ENCODE measurements around the gene PCDH17.

The PCDH17 gene

GRCh38 chr13:57635541-57636085 is 4.1 kb downstream of the PCDH17 start:
- no peak for DNase-seq

- no peak for DNase-seq
Measured at GRCh38 chr13:57636816-57637215, 5.3 kb downstream of the PCDH17 start.

DNA sequence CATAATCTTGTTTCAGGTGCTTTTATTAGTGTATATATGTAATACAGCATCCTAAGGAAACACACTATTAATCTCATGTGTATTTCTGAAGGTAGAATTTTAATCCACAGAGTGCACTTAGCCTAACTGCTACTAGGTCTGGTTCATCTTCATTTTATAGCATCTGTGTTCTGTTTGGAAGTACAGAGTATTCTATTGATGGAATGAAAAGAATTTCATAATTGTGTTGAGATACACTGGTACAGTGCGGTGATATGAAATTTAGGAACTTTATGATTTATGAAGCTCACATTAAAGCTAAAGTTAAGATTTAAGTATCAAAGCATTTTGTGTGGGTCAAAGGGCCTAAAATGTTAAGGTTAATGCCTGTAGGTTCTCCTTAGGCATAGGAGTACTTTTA is 6.0 kb downstream of the PCDH17 start:
- no peak for DNase-seq

DNA sequence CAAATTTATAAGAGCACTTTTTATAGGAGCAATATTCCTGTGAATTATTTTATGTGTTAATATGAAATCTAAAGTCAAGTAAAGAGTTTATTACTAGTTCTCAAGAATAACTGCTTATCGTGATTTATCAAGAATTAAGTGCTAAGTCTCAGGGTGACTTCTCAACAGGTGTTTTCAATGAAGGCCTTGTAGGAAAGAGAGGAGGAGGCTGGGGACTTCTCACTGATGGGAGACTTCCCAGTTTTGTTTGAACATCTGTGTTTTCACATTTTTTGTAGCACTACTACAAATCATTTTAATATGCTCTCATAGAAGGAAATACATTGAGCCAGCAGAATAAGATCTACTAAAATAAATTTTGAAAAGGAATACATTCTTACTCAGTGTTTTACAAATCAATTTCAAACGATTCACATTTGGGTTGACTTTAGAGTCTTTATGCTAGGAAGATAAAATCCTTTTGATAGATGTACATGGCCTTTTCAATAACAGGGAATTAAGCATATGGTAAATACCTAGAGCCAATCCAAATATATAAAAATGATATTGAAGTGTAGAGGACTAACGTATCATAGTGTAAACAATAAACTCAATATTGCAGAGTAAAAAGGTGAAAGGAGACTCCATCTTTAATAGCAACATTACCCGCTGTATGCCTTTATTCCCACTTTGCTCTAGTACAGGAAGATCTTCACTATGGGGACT is 6.8 kb downstream of the PCDH17 start:
- no peak for DNase-seq

DNA sequence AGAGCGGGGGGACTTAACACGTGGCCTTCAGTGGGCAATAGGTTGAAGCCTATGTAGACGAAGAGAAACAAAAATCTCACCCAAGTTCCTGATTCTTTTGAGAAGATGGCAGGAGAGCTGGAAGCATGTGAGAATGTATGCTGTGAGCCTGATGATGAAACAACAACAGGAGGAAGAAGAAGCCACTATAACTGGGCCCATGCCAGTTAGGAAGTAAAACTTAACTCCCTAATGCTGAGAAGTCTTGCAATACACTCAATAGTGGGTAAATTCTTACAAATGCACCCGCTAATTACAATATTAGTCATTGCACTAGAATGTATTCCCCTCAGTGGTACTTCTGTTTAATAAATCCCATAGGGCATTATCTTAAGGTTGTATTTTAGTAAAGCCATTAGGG is 9.1 kb downstream of the PCDH17 start:
- no peak for DNase-seq

GRCh38 chr13:57641051-57641450 is 9.5 kb downstream of the PCDH17 start:
- no peak for DNase-seq

- DNase-seq = no peak
Measured at GRCh38 chr13:57644106-57644505, 12.6 kb downstream of the PCDH17 start.

- no peak for DNase-seq
Measured at GRCh38 chr13:57653229-57653989, 21.9 kb downstream of the PCDH17 start.

- no peak for DNase-seq
Measured at GRCh38 chr13:57665481-57665880, 33.9 kb downstream of the PCDH17 start.

- DNase-seq = no peak
Measured at GRCh38 chr13:57666131-57666953, 34.8 kb downstream of the PCDH17 start.

DNA sequence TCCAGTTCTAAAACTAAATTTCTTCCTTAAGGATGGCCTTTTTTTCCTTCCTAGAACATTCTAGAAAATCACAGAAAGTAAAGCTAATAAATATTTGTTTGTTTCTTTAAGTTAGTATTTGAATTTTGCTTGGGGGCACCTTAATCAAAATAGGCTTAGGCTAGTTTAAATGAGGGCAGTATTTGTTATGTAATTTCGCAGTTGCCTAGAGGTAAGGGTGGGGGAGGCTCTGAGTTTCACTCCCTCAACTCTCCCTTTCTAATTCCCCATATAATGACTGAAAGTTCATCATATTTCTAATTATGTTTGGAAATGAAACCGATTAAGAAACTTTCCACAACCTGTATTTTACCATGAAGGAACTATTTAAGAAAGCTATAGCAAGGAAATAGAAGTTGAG is 40.6 kb downstream of the PCDH17 start:
- no peak for DNase-seq

DNA sequence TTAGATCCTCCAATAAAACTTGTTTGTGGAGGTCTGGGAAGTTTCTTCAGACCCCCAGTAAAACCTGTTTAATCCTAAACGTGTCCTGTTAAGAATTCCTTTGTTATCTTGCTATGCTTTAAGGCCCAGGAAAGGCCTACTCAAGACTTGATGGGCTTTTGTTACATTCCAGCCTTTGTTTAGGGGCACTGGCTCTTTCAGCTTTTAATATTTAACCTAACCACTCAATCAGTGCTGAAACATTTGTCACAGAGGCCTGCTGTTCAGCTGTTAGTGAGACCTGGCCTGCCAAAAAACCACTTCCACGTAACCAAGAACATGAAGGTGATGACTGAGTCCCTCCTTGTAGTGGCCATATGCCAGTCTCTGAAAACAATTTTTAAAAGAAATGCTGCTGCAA is 41.7 kb downstream of the PCDH17 start:
- no peak for DNase-seq

DNA sequence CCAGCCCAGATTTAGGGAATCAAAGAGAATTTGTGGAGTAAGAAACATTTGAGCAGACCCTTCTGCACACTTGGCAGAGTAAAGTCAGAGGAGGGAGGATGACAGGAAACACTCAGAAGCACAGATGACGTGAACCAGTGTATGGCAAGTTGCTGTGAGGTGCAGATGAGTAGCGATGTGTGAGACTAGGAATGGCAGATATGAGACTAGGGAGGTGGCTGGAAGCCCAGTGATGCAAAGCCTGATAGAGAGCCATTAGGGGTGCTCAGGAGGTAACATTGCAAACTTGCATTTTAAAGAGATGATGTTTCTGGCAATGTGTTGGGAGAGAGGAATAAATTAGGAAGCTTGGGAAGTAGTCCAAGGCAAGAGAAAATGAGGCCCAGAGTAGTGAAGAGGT is 44.0 kb downstream of the PCDH17 start:
- no peak for DNase-seq

- DNase-seq = no peak
Measured at GRCh38 chr13:57680609-57681008, 49.1 kb downstream of the PCDH17 start.

- DNase-seq = no peak
Measured at GRCh38 chr13:57682128-57682716, 50.7 kb downstream of the PCDH17 start.

GRCh38 chr13:57698851-57699250 is 67.3 kb downstream of the PCDH17 start:
- no peak for DNase-seq

DNA sequence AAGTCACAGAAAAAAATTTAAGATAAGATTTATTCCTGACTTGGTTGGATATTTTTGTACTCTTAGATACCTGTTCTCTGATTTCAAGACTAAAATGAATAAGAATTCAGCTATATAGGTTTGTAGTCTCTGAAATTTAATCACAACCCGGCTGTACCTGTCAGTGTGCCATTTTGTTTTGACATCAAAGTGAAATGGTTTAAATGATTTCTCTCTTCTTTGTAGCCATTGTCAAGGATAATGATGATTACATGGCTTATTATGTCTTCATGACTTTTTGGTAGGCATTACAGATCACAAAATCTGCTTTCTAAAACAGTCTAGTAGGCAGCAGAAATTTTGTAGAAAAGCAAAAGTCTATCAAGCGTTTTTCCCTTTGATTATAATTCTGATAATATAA is 72.5 kb downstream of the PCDH17 start:
- DNase-seq = no peak

GRCh38 chr13:57716295-57716694 is 84.8 kb downstream of the PCDH17 start:
- no peak for DNase-seq

GRCh38 chr13:57724486-57725272 is 93.1 kb downstream of the PCDH17 start:
- no peak for DNase-seq

DNA sequence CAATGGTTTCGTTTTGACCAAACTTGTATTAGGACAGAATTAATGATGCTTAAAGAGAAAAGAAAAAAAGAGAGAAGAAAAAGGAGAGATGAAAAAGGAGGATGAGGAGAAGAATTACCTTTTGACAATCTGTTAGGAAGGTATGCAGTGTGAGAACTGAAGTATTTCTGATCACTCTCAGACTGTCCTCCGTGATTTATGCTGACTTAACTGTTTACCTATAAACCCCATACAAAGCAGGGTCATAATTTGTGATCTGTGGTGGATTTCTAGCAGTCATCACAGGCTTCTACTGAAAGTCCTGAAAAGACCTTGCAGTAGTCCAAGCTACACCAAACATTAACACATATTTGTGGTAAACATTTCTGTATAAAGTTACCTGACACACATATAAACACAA is 93.9 kb downstream of the PCDH17 start:
- no peak for DNase-seq

GRCh38 chr13:57726981-57727380 is 95.4 kb downstream of the PCDH17 start:
- no peak for DNase-seq

- DNase-seq = no peak
Measured at GRCh38 chr13:57734306-57734705, 102.8 kb downstream of the PCDH17 start.

Data from activated CD4-positive, alpha-beta T cell treated with anti-CD3 and anti-CD28 coated beads for 4 hours (primary cell).